H1 (cell line): ENCODE measurements around the gene PTPRE.

ENCODE experiments used
- BACH1 ChIP-seq: IDR thresholded peaks from 2 replicates; pipeline ENCODE4 v1.6.1; 2012; ENCODE audit warnings: low read length, improper control_type of control experiment
- EP300 ChIP-seq, 2 experiments: IDR thresholded peaks; 1 replicate in 1 of 2; 2 replicates in 1 of 2; pipeline ENCODE4 v1.6.1; 2011 to 2012; ENCODE audit warnings: low read depth in 2 of 2, low read length in 2 of 2, mild to moderate bottlenecking in 2 of 2, borderline replicate concordance in 1 of 2, inconsistent platforms in 1 of 2, moderate library complexity in 1 of 2
- EZH2 ChIP-seq: fragments of 200-600 bp; sonication (generic); IDR thresholded peaks from 2 replicates; pipeline ENCODE4 v1.7.1; 2012; ENCODE audit warnings: low read depth, mild to moderate bottlenecking, moderate library complexity, low read length, inconsistent platforms; ENCODE audit not compliant: severe bottlenecking
- FOSL1 ChIP-seq: IDR thresholded peaks from 2 replicates; pipeline ENCODE4 v1.6.1; 2011; ENCODE audit warnings: mild to moderate bottlenecking, low read depth, low read length, moderate library complexity; ENCODE audit not compliant: insufficient read depth
- POLR2A ChIP-seq, 2 experiments: IDR thresholded peaks; 1 replicate in 1 of 2; 2 replicates in 1 of 2; pipeline ENCODE4 v1.6.1; 2011; ENCODE audit warnings: low read depth in 2 of 2, low read length in 2 of 2, mild to moderate bottlenecking in 2 of 2; ENCODE audit errors: control extremely low read depth in 1 of 2
- POU5F1 ChIP-seq: IDR thresholded peaks from 2 replicates; pipeline ENCODE4 v1.6.1; 2011; ENCODE audit warnings: low read depth, mild to moderate bottlenecking, low read length, moderate library complexity
- RAD21 ChIP-seq, 2 experiments: IDR thresholded peaks in 1 of 2; conservative IDR thresholded peaks in 1 of 2; 2 replicates each; pipeline ENCODE4 v1.6.1; 2011; ENCODE audit warnings: low read depth in 2 of 2, low read length in 2 of 2, improper control_type of control experiment in 1 of 2, inconsistent platforms in 1 of 2, mild to moderate bottlenecking in 1 of 2, moderate library complexity in 1 of 2
- RNF2 ChIP-seq: fragments of 200-900, 300-1000 bp; sonication (generic); IDR thresholded peaks from 2 replicates; pipeline ENCODE4 v1.7.1; 2016; ENCODE audit warnings: borderline replicate concordance, low read depth, mild to moderate bottlenecking, antibody characterized with exemption, low read length; ENCODE audit not compliant: poor library complexity, severe bottlenecking; ENCODE audit errors: missing control alignments
- SP1 ChIP-seq: IDR thresholded peaks from 2 replicates; pipeline ENCODE4 v1.6.1; 2011; ENCODE audit warnings: low read depth, low read length
- SRF ChIP-seq: IDR thresholded peaks from 2 replicates; pipeline ENCODE4 v1.6.1; 2011; ENCODE audit warnings: mild to moderate bottlenecking, low read depth, low read length, moderate library complexity
- TF ChIP-seq, protein P1 (sequence below), 3 experiments: IDR thresholded peaks; 1 replicate in 2 of 3; 2 replicates in 1 of 3; pipeline versions ENCODE4 v1.5.1 to v1.6.1; 2011; ENCODE audit warnings: low read length in 3 of 3, mild to moderate bottlenecking in 3 of 3, inconsistent platforms in 2 of 3, low read depth in 1 of 3, moderate library complexity in 1 of 3; ENCODE audit not compliant: insufficient read depth in 1 of 3; ENCODE audit errors: control extremely low read depth in 1 of 3
- TF ChIP-seq, protein P2 (sequence below): IDR thresholded peaks from 2 replicates; pipeline ENCODE4 v1.6.1; 2011; ENCODE audit warnings: low read depth, mild to moderate bottlenecking, low read length; ENCODE audit not compliant: insufficient read depth

GRCh38 chr10:127874671-127875448, 32.0 kb upstream of the PTPRE start:
- TF ChIP-seq, protein P1, sequence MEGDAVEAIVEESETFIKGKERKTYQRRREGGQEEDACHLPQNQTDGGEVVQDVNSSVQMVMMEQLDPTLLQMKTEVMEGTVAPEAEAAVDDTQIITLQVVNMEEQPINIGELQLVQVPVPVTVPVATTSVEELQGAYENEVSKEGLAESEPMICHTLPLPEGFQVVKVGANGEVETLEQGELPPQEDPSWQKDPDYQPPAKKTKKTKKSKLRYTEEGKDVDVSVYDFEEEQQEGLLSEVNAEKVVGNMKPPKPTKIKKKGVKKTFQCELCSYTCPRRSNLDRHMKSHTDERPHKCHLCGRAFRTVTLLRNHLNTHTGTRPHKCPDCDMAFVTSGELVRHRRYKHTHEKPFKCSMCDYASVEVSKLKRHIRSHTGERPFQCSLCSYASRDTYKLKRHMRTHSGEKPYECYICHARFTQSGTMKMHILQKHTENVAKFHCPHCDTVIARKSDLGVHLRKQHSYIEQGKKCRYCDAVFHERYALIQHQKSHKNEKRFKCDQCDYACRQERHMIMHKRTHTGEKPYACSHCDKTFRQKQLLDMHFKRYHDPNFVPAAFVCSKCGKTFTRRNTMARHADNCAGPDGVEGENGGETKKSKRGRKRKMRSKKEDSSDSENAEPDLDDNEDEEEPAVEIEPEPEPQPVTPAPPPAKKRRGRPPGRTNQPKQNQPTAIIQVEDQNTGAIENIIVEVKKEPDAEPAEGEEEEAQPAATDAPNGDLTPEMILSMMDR (IDR thresholded peaks at IDR 0.05; ENCODE audit: control extremely low read depth in 1 of 3, insufficient read depth in 1 of 3, low read depth in 1 of 3, low read length in 3 of 3): no peak
- TF ChIP-seq SP1 (no peak), POU5F1 (no peak), RAD21 (IDR thresholded peaks at IDR 0.05 in 1 of 2, conservative IDR thresholded peaks at IDR 0.05 in 1 of 2; ENCODE audit: low read depth in 2 of 2, low read length in 2 of 2) (no peak), POLR2A (IDR thresholded peaks at IDR 0.05; ENCODE audit: control extremely low read depth in 1 of 2, low read depth in 2 of 2, low read length in 2 of 2) (no peak), FOSL1 (no peak), EZH2 (no peak), RNF2 (no peak), EP300 (IDR thresholded peaks at IDR 0.05; ENCODE audit: borderline replicate concordance in 1 of 2, low read depth in 2 of 2, low read length in 2 of 2) (no peak), SRF (no peak), BACH1 (no peak)
- TF ChIP-seq, protein P2, sequence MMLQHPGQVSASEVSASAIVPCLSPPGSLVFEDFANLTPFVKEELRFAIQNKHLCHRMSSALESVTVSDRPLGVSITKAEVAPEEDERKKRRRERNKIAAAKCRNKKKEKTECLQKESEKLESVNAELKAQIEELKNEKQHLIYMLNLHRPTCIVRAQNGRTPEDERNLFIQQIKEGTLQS: no peak
